Liver (tissue), 9 donors: Measurements from ENCODE around the gene SLC12A1. TPM values are rescaled to one million over a fixed set of nuclear protein-coding genes. Genes with fewer than 3 reads are reported as not detected.

ENCODE experiments used
- DNase-seq: peaks from one replicate; pipeline ENCODE4 v3.0.0-alpha.2; 2017; ENCODE audit warnings: low spot score
- H3K27ac ChIP-seq, 2 donors: one replicate each; pipeline ENCODE4 v1.7.0; 2013; ENCODE audit warnings: inconsistent platforms in 2 of 2, low read length in 2 of 2, control low read depth in 1 of 2, low read depth in 1 of 2, mild to moderate bottlenecking in 1 of 2
- H3K27me3 ChIP-seq, 4 donors: one replicate each; pipeline versions ENCODE4 v1.6.1 to v1.7.0; 2013; ENCODE audit warnings: low read length in 3 of 4, inconsistent platforms in 1 of 4, mild to moderate bottlenecking in 1 of 4, moderate library complexity in 1 of 4; ENCODE audit not compliant: control insufficient read depth in 4 of 4, insufficient read depth in 4 of 4
- H3K36me3 ChIP-seq, 4 donors: one replicate each; pipeline versions ENCODE4 v1.6.1 to v1.7.0; 2013; ENCODE audit warnings: low read length in 3 of 4, mild to moderate bottlenecking in 3 of 4, low read depth in 1 of 4, moderate library complexity in 1 of 4; ENCODE audit not compliant: control insufficient read depth in 4 of 4, insufficient read depth in 3 of 4
- H3K4me1 ChIP-seq, 4 donors: one replicate each; pipeline versions ENCODE4 v1.6.1 to v1.7.0; 2013; ENCODE audit warnings: low read length in 3 of 4, mild to moderate bottlenecking in 3 of 4, moderate library complexity in 1 of 4; ENCODE audit not compliant: control insufficient read depth in 4 of 4, insufficient read depth in 4 of 4
- H3K4me3 ChIP-seq, 3 donors: one replicate each; pipeline versions ENCODE4 v1.6.1 to v1.7.0; 2013; ENCODE audit warnings: low read length in 3 of 3, control low read depth in 1 of 3, low read depth in 1 of 3, mild to moderate bottlenecking in 1 of 3
- H3K9ac ChIP-seq, 2 donors: one replicate each; pipeline ENCODE4 v1.7.0; 2013; ENCODE audit warnings: low read length in 2 of 2, mild to moderate bottlenecking in 2 of 2, moderate library complexity in 2 of 2, control low read depth in 1 of 2, low read depth in 1 of 2
- H3K9me3 ChIP-seq, 4 donors: one replicate each; pipeline versions ENCODE4 v1.6.1 to v1.7.0; 2013; ENCODE audit warnings: low read length in 3 of 4; ENCODE audit not compliant: control insufficient read depth in 4 of 4
- ATF3 ChIP-seq: IDR thresholded peaks from 2 replicates; pipeline ENCODE4 v1.6.1; 2016; ENCODE audit warnings: antibody characterized with exemption
- CTCF ChIP-seq: fragments of 150-350 bp; IDR thresholded peaks from 2 replicates; pipeline ENCODE4 v1.5.1; 2017; ENCODE audit warnings: improper control_type of control experiment, low read depth, low read length; ENCODE audit not compliant: missing input control
- EGR1 ChIP-seq, 2 donors: IDR thresholded peaks; 2 replicates each; pipeline ENCODE4 v1.6.1; 2016 to 2018; ENCODE audit warnings: antibody characterized with exemption in 2 of 2, low read depth in 2 of 2
- FOXA1 ChIP-seq: IDR thresholded peaks from 2 replicates; pipeline ENCODE4 v1.6.1; 2016; ENCODE audit warnings: antibody characterized with exemption
- FOXA2 ChIP-seq: IDR thresholded peaks from 2 replicates; pipeline ENCODE4 v1.6.1; 2016; ENCODE audit warnings: antibody characterized with exemption
- GABPA ChIP-seq, 2 donors: IDR thresholded peaks in 1 of 2; conservative IDR thresholded peaks in 1 of 2; 2 replicates each; pipeline ENCODE4 v1.6.1; 2016; ENCODE audit warnings: antibody characterized with exemption in 2 of 2, mild to moderate bottlenecking in 1 of 2, moderate library complexity in 1 of 2
- HNF4A ChIP-seq, 2 donors: conservative IDR thresholded peaks; 2 replicates each; pipeline ENCODE4 v1.6.1; 2016; ENCODE audit warnings: antibody characterized with exemption in 2 of 2, mild to moderate bottlenecking in 2 of 2
- HNF4G ChIP-seq: IDR thresholded peaks from 2 replicates; pipeline ENCODE4 v1.6.1; 2016; ENCODE audit warnings: antibody characterized with exemption
- NR2F2 ChIP-seq: IDR thresholded peaks from 2 replicates; pipeline ENCODE4 v1.6.1; 2016; ENCODE audit warnings: antibody characterized with exemption
- RAD21 ChIP-seq, 2 donors: IDR thresholded peaks; 2 replicates each; pipeline ENCODE4 v1.6.1; 2016; ENCODE audit warnings: antibody characterized with exemption in 2 of 2, mild to moderate bottlenecking in 2 of 2
- REST ChIP-seq: IDR thresholded peaks from 2 replicates; pipeline ENCODE4 v1.6.1; 2016; ENCODE audit warnings: antibody characterized with exemption, mild to moderate bottlenecking
- SP1 ChIP-seq: IDR thresholded peaks from 2 replicates; pipeline ENCODE4 v1.6.1; 2018; ENCODE audit warnings: antibody characterized with exemption, mild to moderate bottlenecking
- TAF1 ChIP-seq: conservative IDR thresholded peaks from 2 replicates; pipeline ENCODE4 v1.6.1; 2016; ENCODE audit warnings: antibody characterized with exemption, mild to moderate bottlenecking
- YY1 ChIP-seq: IDR thresholded peaks from 2 replicates; pipeline ENCODE4 v1.6.1; 2016; ENCODE audit warnings: antibody characterized with exemption, mild to moderate bottlenecking
- ZBTB33 ChIP-seq: IDR thresholded peaks from 2 replicates; pipeline ENCODE4 v1.6.1; 2016; ENCODE audit warnings: antibody characterized with exemption
- WGBS: extraction: QIAGEN DNeasy Blood & Tissue Kit; methylation state at CpG from one replicate; pipeline ENCODE4 v1.1.7; 2013; 5-methylcytosine and 5-hydroxymethylcytosine counted together
- polyA plus RNA-seq, 2 donors: library from polyadenylated mRNA; stranded (reverse) in 1 of 2; unstranded in 1 of 2; fragments of 200-250 nt in 1 of 2; fragments of >200 nt in 1 of 2; fragmentation: Nextera tagmentation in 1 of 2; extraction: Ambion mirVana in 1 of 2; gene quantifications; one replicate each; pipeline versions ENCODE4 v1.2.1 to v1.2.3, GENCODE V29; 2013 to 2015
- total RNA-seq, 2 donors: library from RNA; depleted of rRNA; stranded (reverse); fragments of >200 nt; gene quantifications; one replicate each; pipeline ENCODE4 v1.2.3, GENCODE V29; 2014
- donor health status: healthy.
- donor health status: healthy.
- donor health status: healthy.
- donor health status: healthy.
- donor health status: healthy.

The SLC12A1 gene
- total and polyA plus RNA-seq, 4 donors, result 0.03 to 0.42 (median 0.09) TPM

- no peak overlapping the region for H3K27ac ChIP-seq
- peaks cover 0 to 8% (median 0%) of the 10 kb centered on the region in 4 donors for H3K4me1 ChIP-seq
- H3K9ac ChIP-seq, result no peak overlapping the region
- TF ChIP-seq CTCF (no peak), ATF3 (no peak), GABPA (IDR thresholded peaks at IDR 0.05 in 1 of 2, conservative IDR thresholded peaks at IDR 0.05 in 1 of 2) (no peak), FOXA1 (no peak), REST (no peak), HNF4G (no peak), HNF4A (conservative IDR thresholded peaks at IDR 0.05) (no peak), ZBTB33 (no peak), FOXA2 (no peak)
- H3K36me3 ChIP-seq, result no peaks in the 10 kb centered on the region
- 14% methylated on average over 10 of the region's 10 CpGs for WGBS
- H3K9me3 ChIP-seq, result no peaks in the 10 kb centered on the region
- H3K27me3 ChIP-seq, result peaks cover 0 to 6% (median 1%) of the 10 kb centered on the region in 4 donors
- no peak for DNase-seq
- H3K4me3 ChIP-seq, result peak overlapping the region in 1 of 3 donors; percentile 54
These were observed 28.7 kb upstream of the SLC12A1 start for GRCh38 chr15:48177383-48177765.

- Histone ChIP-seq H3K9ac (no peak within 1 kb of the TSS), H3K36me3 (no peaks in the 10 kb centered on the region), H3K4me3 (peak within 1 kb of the TSS in 2 of 3 donors; percentile 32 to 54), H3K27me3 (peaks cover 0 to 6% (median 1%) of the 10 kb centered on the region in 4 donors), H3K9me3 (no peaks in the 10 kb centered on the region), H3K4me1 (peaks cover 0 to 8% (median 0%) of the 10 kb centered on the region in 4 donors), H3K27ac (no peak within 1 kb of the TSS)
- DNase-seq, result peak; percentile 47
- 4% methylated on average over 71 of the region's 71 CpGs for WGBS
- TF ChIP-seq YY1, result no peak
- no peak for TF ChIP-seq NR2F2
- no peak for TF ChIP-seq SP1
- no peak for TF ChIP-seq ATF3
- no peak for TF ChIP-seq GABPA (IDR thresholded peaks at IDR 0.05 in 1 of 2, conservative IDR thresholded peaks at IDR 0.05 in 1 of 2)
- no peak for TF ChIP-seq FOXA1
- TF ChIP-seq HNF4A (conservative IDR thresholded peaks at IDR 0.05), result no peak
- no peak for TF ChIP-seq ZBTB33
- TF ChIP-seq EGR1 (IDR thresholded peaks at IDR 0.05; ENCODE audit: low read depth in 2 of 2), result no peak
- no peak for TF ChIP-seq HNF4G
- TF ChIP-seq RAD21 (IDR thresholded peaks at IDR 0.05), result no peak
- TF ChIP-seq TAF1, result no peak
- TF ChIP-seq REST, result no peak
These were observed 28.1 kb upstream of the SLC12A1 start, which contains the start of gene MYEF2 for GRCh38 chr15:48177766-48178647. Gene MYEF2 (minus strand): TSS chr15:48178295. CDS start chr15:48178237, 58 bp downstream.
